GM19240 (cell line): ENCODE results near the gene KCTD16.

Experiments
- DNase-seq: peaks from one replicate; pipeline ENCODE4 v3.0.0; 2011; ENCODE audit warnings: low spot score; ENCODE audit not compliant: insufficient read length

Gene KCTD16

GRCh38 chr5:144170276-144171024 lies at the start of gene KCTD16, which contains the start of gene YIPF5:
TSS of gene KCTD16 (plus strand) at chr5:144170873.
TSS of gene YIPF5 (minus strand) at chr5:144170659. CDS start at chr5:144169955, 704 bp downstream.
- DNase-seq = peak; percentile 82

- no peak for DNase-seq
These were observed 49.1 kb upstream of the KCTD16 start for GRCh38 chr5:144121577-144121976.

GRCh38 chr5:144122081-144122480 lies 48.6 kb upstream of the KCTD16 start:
- DNase-seq = no peak

GRCh38 chr5:144122641-144123040 lies 48.0 kb upstream of the KCTD16 start:
- no peak for DNase-seq

GRCh38 chr5:144125163-144125726 lies 45.4 kb upstream of the KCTD16 start:
- no peak for DNase-seq

GRCh38 chr5:144126707-144127106 lies 44.0 kb upstream of the KCTD16 start:
- no peak for DNase-seq

- DNase-seq = no peak
These were observed 41.8 kb upstream of the KCTD16 start for GRCh38 chr5:144128844-144129243.

GRCh38 chr5:144130306-144130705 lies 40.4 kb upstream of the KCTD16 start:
- DNase-seq = no peak

GRCh38 chr5:144131261-144131660 lies 39.4 kb upstream of the KCTD16 start:
- DNase-seq = no peak

GRCh38 chr5:144133050-144133633 lies 37.5 kb upstream of the KCTD16 start:
- DNase-seq = no peak

- no peak for DNase-seq
These were observed 36.4 kb upstream of the KCTD16 start for GRCh38 chr5:144134194-144134826.

- no peak for DNase-seq
These were observed 35.4 kb upstream of the KCTD16 start for GRCh38 chr5:144135113-144135762.

- DNase-seq = no peak
These were observed 31.1 kb upstream of the KCTD16 start for GRCh38 chr5:144139586-144139985.

GRCh38 chr5:144141585-144141984 lies 29.1 kb upstream of the KCTD16 start:
- DNase-seq = no peak

GRCh38 chr5:144142139-144142823 lies 28.4 kb upstream of the KCTD16 start:
- no peak for DNase-seq

- no peak for DNase-seq
These were observed 27.9 kb upstream of the KCTD16 start for GRCh38 chr5:144142824-144143162.

- no peak for DNase-seq
These were observed 27.0 kb upstream of the KCTD16 start for GRCh38 chr5:144143625-144144024.

- DNase-seq = no peak
These were observed 25.5 kb upstream of the KCTD16 start for GRCh38 chr5:144144956-144145751.

GRCh38 chr5:144151026-144151425 lies 19.6 kb upstream of the KCTD16 start:
- no peak for DNase-seq

- DNase-seq = no peak
These were observed 13.9 kb upstream of the KCTD16 start for GRCh38 chr5:144156767-144157171.
